C4-2B (cell line): ENCODE results near the gene PDGFRB.

Source experiments
- H3K27ac ChIP-seq: fragments of 450-650 bp; 2 replicates; pipeline ENCODE4 v1.5.1; 2017
- ZFX ChIP-seq: fragments of 450-650 bp; IDR thresholded peaks from 2 replicates; pipeline ENCODE4 v1.6.1; 2017
- TF ChIP-seq, protein P1 (sequence below): fragments of 450-650 bp; conservative IDR thresholded peaks from 2 replicates; pipeline ENCODE4 v1.5.1; 2017; ENCODE audit warnings: mild to moderate bottlenecking

PDGFRB gene

DNA sequence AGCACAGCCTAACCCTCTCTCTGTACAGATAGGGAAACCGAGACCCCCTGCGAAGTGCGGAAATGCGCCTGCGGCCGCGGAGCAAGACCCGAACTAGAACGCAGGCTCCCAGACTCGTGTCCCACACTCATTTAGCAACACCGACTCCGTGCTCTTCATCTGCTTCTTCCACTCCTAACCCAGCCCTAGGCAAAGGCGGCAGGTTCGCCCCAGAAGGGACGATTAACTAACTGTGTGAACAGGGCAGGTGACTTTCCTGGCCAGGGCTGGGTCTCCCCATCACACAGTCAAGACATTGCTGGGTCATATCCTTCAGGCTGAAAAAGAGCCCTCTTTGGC, 11.8 kb upstream of the PDGFRB start:
- no peak for TF ChIP-seq ZFX
- TF ChIP-seq, protein P1, sequence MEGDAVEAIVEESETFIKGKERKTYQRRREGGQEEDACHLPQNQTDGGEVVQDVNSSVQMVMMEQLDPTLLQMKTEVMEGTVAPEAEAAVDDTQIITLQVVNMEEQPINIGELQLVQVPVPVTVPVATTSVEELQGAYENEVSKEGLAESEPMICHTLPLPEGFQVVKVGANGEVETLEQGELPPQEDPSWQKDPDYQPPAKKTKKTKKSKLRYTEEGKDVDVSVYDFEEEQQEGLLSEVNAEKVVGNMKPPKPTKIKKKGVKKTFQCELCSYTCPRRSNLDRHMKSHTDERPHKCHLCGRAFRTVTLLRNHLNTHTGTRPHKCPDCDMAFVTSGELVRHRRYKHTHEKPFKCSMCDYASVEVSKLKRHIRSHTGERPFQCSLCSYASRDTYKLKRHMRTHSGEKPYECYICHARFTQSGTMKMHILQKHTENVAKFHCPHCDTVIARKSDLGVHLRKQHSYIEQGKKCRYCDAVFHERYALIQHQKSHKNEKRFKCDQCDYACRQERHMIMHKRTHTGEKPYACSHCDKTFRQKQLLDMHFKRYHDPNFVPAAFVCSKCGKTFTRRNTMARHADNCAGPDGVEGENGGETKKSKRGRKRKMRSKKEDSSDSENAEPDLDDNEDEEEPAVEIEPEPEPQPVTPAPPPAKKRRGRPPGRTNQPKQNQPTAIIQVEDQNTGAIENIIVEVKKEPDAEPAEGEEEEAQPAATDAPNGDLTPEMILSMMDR: no peak
- no peak overlapping the region for H3K27ac ChIP-seq

DNA sequence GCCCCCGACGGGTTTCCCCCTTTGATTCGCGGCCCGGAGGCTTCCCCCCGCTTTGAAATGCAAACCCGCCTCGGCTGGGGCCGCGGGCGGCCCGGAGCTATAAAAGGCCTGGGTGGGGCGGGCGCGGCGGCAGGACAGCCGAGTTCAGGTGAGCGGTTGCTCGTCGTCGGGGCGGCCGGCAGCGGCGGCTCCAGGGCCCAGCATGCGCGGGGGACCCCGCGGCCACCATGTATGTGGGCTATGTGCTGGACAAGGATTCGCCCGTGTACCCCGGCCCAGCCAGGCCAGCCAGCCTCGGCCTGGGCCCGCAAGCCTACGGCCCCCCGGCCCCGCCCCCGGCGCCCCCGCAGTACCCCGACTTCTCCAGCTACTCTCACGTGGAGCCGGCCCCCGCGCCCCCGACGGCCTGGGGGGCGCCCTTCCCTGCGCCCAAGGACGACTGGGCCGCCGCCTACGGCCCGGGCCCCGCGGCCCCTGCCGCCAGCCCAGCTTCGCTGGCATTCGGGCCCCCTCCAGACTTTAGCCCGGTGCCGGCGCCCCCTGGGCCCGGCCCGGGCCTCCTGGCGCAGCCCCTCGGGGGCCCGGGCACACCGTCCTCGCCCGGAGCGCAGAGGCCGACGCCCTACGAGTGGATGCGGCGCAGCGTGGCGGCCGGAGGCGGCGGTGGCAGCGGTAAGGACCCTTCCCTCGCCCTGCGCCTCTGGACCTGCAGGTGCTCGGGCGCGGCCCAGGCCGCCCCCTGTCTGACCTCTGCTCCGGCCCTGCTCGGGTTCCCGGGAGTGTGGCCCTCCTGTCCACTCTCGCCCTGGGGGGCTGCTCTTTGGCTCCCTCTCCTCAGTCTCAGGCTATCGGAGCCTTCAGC, 11.2 kb upstream of the PDGFRB start, which contains the start of gene CDX1:
Gene CDX1 (plus strand): TSS at position 129 of the 862 bp plus-strand sequence. CDS start 99 bp downstream, at position 228.
- H3K27ac ChIP-seq: no peak within 1 kb of the TSS
- TF ChIP-seq, protein P1: no peak
- TF ChIP-seq ZFX: no peak

DNA sequence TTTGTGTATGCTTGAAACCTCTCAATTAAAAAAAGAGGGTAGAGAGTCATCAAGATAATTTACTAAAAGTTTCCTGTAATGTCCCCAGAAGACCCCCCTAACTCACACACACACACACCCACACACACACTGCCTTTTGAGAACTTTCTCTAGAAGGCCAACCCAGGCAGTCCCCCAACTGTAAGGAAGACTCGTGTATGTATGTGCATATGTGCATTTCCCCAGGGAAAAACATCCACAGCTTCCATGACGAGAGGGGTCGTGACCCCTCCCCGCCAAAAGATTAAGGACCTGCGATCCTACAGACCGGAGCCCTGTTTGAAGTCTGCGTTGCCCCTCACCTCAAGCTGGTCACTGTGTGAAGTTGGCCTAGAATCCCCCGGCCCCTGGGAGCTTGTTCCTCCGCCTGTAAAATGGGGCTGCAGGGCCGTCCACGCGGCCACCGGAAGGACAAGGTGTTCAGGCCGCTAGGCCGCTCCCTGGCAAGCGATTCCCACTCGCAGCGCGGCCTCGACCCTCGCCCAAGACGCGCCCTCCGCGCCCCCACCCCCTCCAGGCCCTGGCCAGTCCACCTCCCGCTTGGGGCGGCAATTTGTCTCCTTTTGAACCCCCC, 10.5 kb upstream of the PDGFRB start:
- TF ChIP-seq, protein P1: no peak
- no peak for TF ChIP-seq ZFX
- no peak overlapping the region for H3K27ac ChIP-seq

DNA sequence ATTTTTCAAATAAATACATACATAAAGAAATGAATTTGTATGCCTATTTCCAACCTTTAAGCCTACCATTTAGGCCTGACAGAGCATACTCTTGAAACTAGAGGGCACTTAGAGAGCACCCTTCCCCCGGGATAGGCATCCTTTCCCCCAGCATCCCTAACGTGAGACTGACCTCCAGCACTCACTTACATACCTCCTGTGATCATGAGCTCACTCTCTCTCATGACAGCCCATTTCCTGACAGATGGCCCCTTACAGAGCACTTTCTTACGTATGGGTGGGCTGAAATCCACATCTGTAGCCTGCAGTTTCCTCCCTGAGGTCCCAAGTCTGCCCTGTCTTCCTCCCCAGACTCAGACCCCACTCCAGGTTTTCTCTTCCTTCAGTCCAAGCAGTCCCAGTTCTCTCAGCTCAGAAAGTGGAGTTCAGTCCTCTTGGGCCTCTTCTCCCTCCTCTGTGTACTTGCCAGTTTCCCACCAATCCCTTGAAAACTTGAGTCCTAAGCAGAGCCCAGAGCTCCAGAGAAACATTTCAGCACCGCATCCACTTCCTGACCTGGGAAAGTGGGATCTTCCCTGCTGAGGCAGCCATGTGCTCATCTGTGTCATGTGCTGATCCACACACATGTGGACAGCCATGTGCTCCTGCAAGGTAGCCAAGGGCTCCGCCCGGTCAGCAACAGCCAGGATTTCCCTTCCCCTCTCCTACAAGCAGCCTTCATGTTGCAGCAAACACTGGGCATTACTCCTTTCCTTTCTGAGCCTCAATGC, 8.8 kb upstream of the PDGFRB start:
- TF ChIP-seq, protein P1: no peak
- TF ChIP-seq ZFX: no peak
- H3K27ac ChIP-seq: no peak overlapping the region

DNA sequence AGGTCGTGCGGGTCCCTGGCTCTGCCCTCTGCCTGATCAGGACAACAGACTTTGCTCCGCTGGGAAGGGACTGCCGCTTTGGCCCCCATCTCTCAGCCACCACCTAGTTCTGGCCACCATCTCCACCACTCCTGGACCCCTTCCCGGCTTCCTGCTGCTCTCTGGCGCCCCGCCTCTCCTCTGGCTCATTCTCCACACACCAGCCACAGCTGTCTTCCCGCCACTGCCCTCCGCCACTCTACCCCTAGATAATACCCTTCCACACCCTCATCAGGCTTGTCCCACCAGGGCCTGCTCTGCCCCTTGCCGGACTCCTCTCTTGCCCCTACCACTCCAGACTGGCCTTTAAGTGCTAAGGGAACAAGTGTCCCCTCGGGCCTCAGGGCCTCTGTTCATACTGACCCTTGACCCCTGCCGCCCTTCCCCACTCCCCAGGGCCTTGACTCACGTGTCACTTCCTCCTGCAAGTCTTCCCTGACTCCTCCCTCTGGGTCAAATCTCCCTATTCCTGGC, 8.0 kb upstream of the PDGFRB start:
- TF ChIP-seq, protein P1: no peak
- TF ChIP-seq ZFX: no peak
- no peak overlapping the region for H3K27ac ChIP-seq

DNA sequence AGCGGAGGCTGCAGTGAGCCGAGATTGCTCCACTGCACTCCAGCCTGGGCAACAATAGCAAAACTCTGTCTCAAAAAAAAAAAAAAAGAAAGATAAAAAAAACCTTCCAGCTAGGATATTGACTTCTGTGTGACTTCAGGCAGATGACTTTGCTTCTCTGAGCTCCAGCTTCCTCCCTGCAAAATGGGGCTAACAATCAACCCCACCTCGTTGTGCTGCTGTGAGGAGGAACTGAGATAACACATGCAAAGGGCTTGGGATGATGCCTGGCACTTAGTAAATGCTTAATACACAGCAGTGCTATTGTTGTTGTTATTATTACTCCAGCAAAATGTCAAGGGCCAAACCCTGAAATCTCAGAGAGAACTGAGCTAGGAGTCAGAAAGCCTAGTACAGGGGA, 7.4 kb upstream of the PDGFRB start:
- H3K27ac ChIP-seq: no peak overlapping the region

More for the DNA sequence above, 7.4 kb upstream of the PDGFRB start:
- TF ChIP-seq, protein P1: no peak
- no peak for TF ChIP-seq ZFX
